ENCODE results near the gene ESD. TPM values are rescaled to one million over a fixed set of nuclear protein-coding genes. Genes with fewer than 3 reads are reported as not detected.

ESD gene
- total and polyA plus RNA-seq, 2 of the 13 experiments (the other 11 are each of a cell fraction or from before 2014, with no cell fraction given): 118 to 147 TPM

DNA sequence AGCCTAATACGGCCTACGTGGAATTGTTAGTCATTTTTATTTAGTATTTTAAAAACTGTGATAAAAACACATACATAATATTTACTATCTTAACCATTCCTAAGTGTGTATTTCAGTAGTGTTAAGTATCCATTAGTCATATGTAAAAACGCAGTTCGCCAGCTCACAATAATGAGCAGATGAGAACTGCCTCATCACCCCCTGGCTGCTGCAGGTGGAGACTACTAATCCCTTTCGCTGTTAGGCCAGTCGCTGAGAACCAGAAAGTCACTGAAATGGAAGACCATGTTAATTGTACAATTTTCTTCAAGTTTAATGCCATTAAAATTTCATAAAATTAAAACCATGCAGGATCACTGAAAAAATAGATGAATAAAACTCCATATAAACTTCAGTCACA lies 1.6 kb downstream of the ESD start (continued):
- TF ChIP-seq ZNF572 (CRISPR knock-in tag; IDR thresholded peaks at IDR 0.05): no peak
- TF ChIP-seq ZNF570 (CRISPR knock-in tag; IDR thresholded peaks at IDR 0.05; ENCODE audit: borderline replicate concordance): no peak
- no peak for TF ChIP-seq ZNF256 (CRISPR knock-in tag; conservative IDR thresholded peaks at IDR 0.05)
- TF ChIP-seq REL (CRISPR knock-in tag; conservative IDR thresholded peaks at IDR 0.05): no peak
- TF ChIP-seq, protein P1, sequence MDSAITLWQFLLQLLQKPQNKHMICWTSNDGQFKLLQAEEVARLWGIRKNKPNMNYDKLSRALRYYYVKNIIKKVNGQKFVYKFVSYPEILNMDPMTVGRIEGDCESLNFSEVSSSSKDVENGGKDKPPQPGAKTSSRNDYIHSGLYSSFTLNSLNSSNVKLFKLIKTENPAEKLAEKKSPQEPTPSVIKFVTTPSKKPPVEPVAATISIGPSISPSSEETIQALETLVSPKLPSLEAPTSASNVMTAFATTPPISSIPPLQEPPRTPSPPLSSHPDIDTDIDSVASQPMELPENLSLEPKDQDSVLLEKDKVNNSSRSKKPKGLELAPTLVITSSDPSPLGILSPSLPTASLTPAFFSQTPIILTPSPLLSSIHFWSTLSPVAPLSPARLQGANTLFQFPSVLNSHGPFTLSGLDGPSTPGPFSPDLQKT (CRISPR knock-in tag; IDR thresholded peaks at IDR 0.05; ENCODE audit: borderline replicate concordance): no peak
- TF ChIP-seq, protein P2, sequence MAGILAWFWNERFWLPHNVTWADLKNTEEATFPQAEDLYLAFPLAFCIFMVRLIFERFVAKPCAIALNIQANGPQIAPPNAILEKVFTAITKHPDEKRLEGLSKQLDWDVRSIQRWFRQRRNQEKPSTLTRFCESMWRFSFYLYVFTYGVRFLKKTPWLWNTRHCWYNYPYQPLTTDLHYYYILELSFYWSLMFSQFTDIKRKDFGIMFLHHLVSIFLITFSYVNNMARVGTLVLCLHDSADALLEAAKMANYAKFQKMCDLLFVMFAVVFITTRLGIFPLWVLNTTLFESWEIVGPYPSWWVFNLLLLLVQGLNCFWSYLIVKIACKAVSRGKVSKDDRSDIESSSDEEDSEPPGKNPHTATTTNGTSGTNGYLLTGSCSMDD (CRISPR knock-in tag; IDR thresholded peaks at IDR 0.05): no peak
- TF ChIP-seq ZBTB38 (CRISPR knock-in tag; IDR thresholded peaks at IDR 0.05): no peak
- TF ChIP-seq RBM39 (IDR thresholded peaks at IDR 0.05; ENCODE audit: low read depth, low read length, poor library complexity, severe bottlenecking): no peak
- TF ChIP-seq, protein P3, sequence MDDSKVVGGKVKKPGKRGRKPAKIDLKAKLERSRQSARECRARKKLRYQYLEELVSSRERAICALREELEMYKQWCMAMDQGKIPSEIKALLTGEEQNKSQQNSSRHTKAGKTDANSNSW (CRISPR knock-in tag; IDR thresholded peaks at IDR 0.05; ENCODE audit: borderline replicate concordance): no peak

DNA sequence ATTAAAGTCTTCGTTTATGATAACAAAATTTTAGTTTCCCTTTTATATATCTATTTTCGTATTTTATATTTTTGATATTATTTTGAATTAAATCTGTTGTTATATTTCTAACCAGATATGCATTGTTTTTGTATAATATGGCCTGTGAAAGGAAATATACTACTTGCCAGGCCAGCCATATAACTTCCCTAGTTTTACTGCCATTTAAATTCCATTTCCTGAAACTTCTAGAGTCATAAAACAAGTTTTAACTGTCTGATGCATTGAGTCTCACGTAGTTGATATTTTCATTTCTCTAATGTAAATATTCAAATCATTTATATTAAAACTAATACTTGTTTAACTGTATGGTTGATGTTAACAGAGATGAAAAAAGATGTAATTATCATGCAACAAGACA lies 13.5 kb downstream of the ESD start:
- peaks cover 5 to 80% of the 10 kb centered on the region in 2 experiments for H3K36me3 ChIP-seq (replicated peaks in 1 of 2; ENCODE audit: control insufficient read depth in 1 of 2, insufficient read depth in 2 of 2, low read length in 2 of 2)
- no TSS peak for BruUV-seq (replicated peaks)
- H3K4me2 ChIP-seq (ENCODE audit: low read depth, low read length): no peak overlapping the region
- no peak for FAIRE-seq
- no peak for DNase-seq (ENCODE audit: low spot score)
- H4K20me1 ChIP-seq (ENCODE audit: insufficient read depth, low read length): no peaks in the 10 kb centered on the region; the same call in 1 of the 2 replicates
- in situ Hi-C loops (cut with HindIII; ENCODE audit: extremely low pct_ligation_motif_present, low pct_unique_long_range_greater_than_20kb) (no loop called here), intact Hi-C loops (cut with micrococcal nuclease; ENCODE audit: unreplicated experiment) (no loop called here)
- CTCF ChIA-PET (ENCODE audit: low intra/inter-chr PET ratio, low total read pairs): no interaction called here
- no peaks in the 10 kb centered on the region; a peak in 1 of 5 replicates for H3K27me3 ChIP-seq (ENCODE audit: control insufficient read depth in 1 of 2, insufficient read depth in 2 of 2, low read length in 2 of 2)
- H3K79me2 ChIP-seq (ENCODE audit: insufficient read depth, low read length): no peaks in the 10 kb centered on the region
- POLR2A ChIA-PET: no interaction called here
- ATAC-seq: no peak
- no peak overlapping the region for H2AFZ ChIP-seq (ENCODE audit: low read length)
- no peaks in the 10 kb centered on the region for H3K9me3 ChIP-seq (ENCODE audit: low read length)
- H3K9ac ChIP-seq (ENCODE audit: insufficient read depth, low read depth, low read length): no peak overlapping the region
- WGBS (ENCODE audit: low lambda C conversion rate): 97% methylated on average over 3 of the region's 3 CpGs
- H3K27ac ChIP-seq (ENCODE audit: extremely low read length, insufficient read depth, low read length): no peak overlapping the region
- H3K4me3 ChIP-seq (replicated peaks in 1 of 3; ENCODE audit: insufficient read depth in 1 of 3, low read depth in 2 of 3, low read length in 3 of 3): no peak overlapping the region
- H3K4me1 ChIP-seq (ENCODE audit: insufficient read depth, low read length): 0 out of 2 replicates have a peak, but pooled peaks cover 5% of the 10 kb centered on the region
- TF ChIP-seq, protein P4, sequence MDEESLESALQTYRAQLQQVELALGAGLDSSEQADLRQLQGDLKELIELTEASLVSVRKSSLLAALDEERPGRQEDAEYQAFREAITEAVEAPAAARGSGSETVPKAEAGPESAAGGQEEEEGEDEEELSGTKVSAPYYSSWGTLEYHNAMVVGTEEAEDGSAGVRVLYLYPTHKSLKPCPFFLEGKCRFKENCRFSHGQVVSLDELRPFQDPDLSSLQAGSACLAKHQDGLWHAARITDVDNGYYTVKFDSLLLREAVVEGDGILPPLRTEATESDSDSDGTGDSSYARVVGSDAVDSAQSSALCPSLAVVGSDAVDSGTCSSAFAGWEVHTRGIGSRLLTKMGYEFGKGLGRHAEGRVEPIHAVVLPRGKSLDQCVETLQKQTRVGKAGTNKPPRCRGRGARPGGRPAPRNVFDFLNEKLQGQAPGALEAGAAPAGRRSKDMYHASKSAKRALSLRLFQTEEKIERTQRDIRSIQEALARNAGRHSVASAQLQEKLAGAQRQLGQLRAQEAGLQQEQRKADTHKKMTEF (CRISPR knock-in tag; IDR thresholded peaks at IDR 0.05): no peak
- TF ChIP-seq ZNF441 (CRISPR knock-in tag; IDR thresholded peaks at IDR 0.05; ENCODE audit: borderline replicate concordance) (no peak), JUND (CRISPR knock-in tag; IDR thresholded peaks at IDR 0.05) (no peak), IKZF4 (CRISPR knock-in tag; IDR thresholded peaks at IDR 0.05; ENCODE audit: borderline replicate concordance, low read depth, not compliant biosample characterization) (no peak), AKAP8 (CRISPR knock-in tag; IDR thresholded peaks at IDR 0.05) (no peak), HNRNPH1 (optimal IDR thresholded peaks at IDR 0.05; ENCODE audit: low read depth, low read length) (no peak), GTF3A (CRISPR knock-in tag; conservative IDR thresholded peaks at IDR 0.05) (no peak)
- TF ChIP-seq, protein P5, sequence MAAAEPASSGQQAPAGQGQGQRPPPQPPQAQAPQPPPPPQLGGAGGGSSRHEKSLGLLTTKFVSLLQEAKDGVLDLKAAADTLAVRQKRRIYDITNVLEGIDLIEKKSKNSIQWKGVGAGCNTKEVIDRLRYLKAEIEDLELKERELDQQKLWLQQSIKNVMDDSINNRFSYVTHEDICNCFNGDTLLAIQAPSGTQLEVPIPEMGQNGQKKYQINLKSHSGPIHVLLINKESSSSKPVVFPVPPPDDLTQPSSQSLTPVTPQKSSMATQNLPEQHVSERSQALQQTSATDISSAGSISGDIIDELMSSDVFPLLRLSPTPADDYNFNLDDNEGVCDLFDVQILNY (CRISPR knock-in tag; conservative IDR thresholded peaks at IDR 0.05): no peak
- TF ChIP-seq, protein P6, sequence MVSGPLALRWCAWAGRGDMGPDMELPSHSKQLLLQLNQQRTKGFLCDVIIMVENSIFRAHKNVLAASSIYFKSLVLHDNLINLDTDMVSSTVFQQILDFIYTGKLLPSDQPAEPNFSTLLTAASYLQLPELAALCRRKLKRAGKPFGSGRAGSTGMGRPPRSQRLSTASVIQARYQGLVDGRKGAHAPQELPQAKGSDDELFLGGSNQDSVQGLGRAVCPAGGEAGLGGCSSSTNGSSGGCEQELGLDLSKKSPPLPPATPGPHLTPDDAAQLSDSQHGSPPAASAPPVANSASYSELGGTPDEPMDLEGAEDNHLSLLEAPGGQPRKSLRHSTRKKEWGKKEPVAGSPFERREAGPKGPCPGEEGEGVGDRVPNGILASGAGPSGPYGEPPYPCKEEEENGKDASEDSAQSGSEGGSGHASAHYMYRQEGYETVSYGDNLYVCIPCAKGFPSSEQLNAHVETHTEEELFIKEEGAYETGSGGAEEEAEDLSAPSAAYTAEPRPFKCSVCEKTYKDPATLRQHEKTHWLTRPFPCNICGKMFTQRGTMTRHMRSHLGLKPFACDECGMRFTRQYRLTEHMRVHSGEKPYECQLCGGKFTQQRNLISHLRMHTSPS (CRISPR knock-in tag; IDR thresholded peaks at IDR 0.05; ENCODE audit: low read depth): no peak
